Measurements from ENCODE around the gene GPX3. TPM values are rescaled to one million over a fixed set of nuclear protein-coding genes. Genes with fewer than 3 reads are reported as not detected.

Gene GPX3
- total and polyA plus RNA-seq, 2 of the 8 experiments (the other 6 are each of a cell fraction or from before 2014, with no cell fraction given) = 27.8 to 77.9 TPM

DNA sequence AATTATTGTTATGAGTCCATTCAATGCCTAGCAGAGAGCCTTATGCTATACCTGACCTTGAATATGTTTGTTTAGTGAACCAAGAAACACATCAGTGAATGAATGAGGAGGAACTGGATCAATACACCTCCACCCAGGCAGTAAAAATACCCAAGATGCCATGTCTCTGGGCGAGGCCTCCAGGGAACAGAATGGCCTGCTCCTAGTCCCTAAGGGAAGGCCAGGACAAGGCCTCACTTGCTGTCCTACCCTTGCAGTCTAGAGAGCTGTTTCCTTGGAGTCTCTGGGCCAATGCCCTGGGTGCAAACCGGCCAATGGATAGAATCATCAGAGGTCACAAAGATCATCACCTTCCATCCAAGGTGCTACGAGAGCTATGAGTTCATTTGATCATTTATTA is 34.3 kb downstream of the GPX3 start:
- Histone ChIP-seq H4K8ac (ENCODE audit: extremely low read depth, insufficient read depth, low read length) (no peak overlapping the region), H3K27ac (ENCODE audit: low read depth, low read length) (no peak overlapping the region), H3K4ac (replicated peaks; ENCODE audit: insufficient read length, low read depth, low read length) (no peak overlapping the region), H2BK20ac (ENCODE audit: low read length) (no peak overlapping the region), H4K20me1 (replicated peaks in 1 of 2; ENCODE audit: control insufficient read depth in 1 of 2, insufficient read depth in 2 of 2, low read length in 2 of 2) (peaks cover 2 to 8% of the 10 kb centered on the region in 2 experiments), H2BK12ac (ENCODE audit: low read depth, low read length) (no peak overlapping the region), H3K36me3 (ENCODE audit: control insufficient read depth in 2 of 4, insufficient read depth in 4 of 4, low read length in 3 of 4) (peaks cover 0 to 4% (median 0%) of the 10 kb centered on the region in 4 experiments; a peak in 2 of 8 replicates), H3K4me1 (replicated peaks in 1 of 4; ENCODE audit: control insufficient read depth in 3 of 4, insufficient read depth in 4 of 4, low read length in 3 of 4) (no peaks in the 10 kb centered on the region), H3K56ac (replicated peaks; ENCODE audit: insufficient read length, low read depth, low read length) (no peak overlapping the region), H3K23me2 (ENCODE audit: low read depth, low read length) (no peaks in the 10 kb centered on the region), H2BK120ac (replicated peaks; ENCODE audit: low read depth, low read length) (no peak overlapping the region), H3K79me2 (ENCODE audit: control insufficient read depth in 1 of 2, insufficient read depth in 2 of 2, low read length in 2 of 2) (no peaks in the 10 kb centered on the region), H2BK5ac (ENCODE audit: low read depth, low read length) (no peak overlapping the region), H3K79me1 (ENCODE audit: low read depth, low read length) (no peaks in the 10 kb centered on the region), H3K4me3 (ENCODE audit: extremely low read depth in 1 of 4, insufficient read depth in 2 of 4, low read depth in 3 of 4, low read length in 4 of 4) (no peak overlapping the region), H4K91ac (replicated peaks; ENCODE audit: insufficient read length, low read length) (no peak overlapping the region), H3K9me3 (ENCODE audit: insufficient read depth in 2 of 2, low read depth in 1 of 2, low read length in 1 of 2) (peaks cover 0 to under 1% of the 10 kb centered on the region in 2 experiments; a peak in 1 of 4 replicates), H3K14ac (ENCODE audit: insufficient read length) (no peak overlapping the region), H3K27me3 (replicated peaks in 1 of 4; ENCODE audit: control insufficient read depth in 3 of 4, extremely low read depth in 1 of 4, insufficient read depth in 3 of 4, low read length in 3 of 4) (no peaks in the 10 kb centered on the region), H2AFZ (ENCODE audit: low read length) (no peak overlapping the region), H3K18ac (ENCODE audit: extremely low read depth, low read length) (no peak overlapping the region), H3K23ac (ENCODE audit: insufficient read length) (no peak overlapping the region), H4K5ac (ENCODE audit: insufficient read length, low read depth, low read length) (no peak overlapping the region), H3K4me2 (ENCODE audit: insufficient read depth in 1 of 2, low read depth in 2 of 2, low read length in 2 of 2) (no peak overlapping the region), H3K9ac (replicated peaks in 1 of 4; ENCODE audit: extremely low read depth in 1 of 4, low read depth in 3 of 4, low read length in 3 of 4) (no peak overlapping the region), H2BK15ac (ENCODE audit: low read length) (no peak overlapping the region), H2AK5ac (ENCODE audit: low read depth, low read length) (no peak overlapping the region)
- WGBS, 2 experiments (ENCODE audit: extremely low coverage in 1 of 2, insufficient coverage in 1 of 2, insufficient read length in 1 of 2, insufficient replicate concordance in 2 of 2, low coverage in 1 of 2, low lambda C conversion rate in 2 of 2, missing lambda C conversion rate in 1 of 2) = 79% methylated on average over 3 of the region's 3 CpGs; no CpG with 5 or more reads in 1 of the 2 experiments
- ChIA-PET POLR2A (ENCODE audit: partially characterized antibody) (no interaction called here), CTCF (ENCODE audit: partially characterized antibody) (interaction anchor here (4.6 to 14.2 kb wide), 6 partner anchors 16 to 113 kb away, joined by 42 to 777 read pairs (median 160); partner anchors contain the start of gene TNIP1)
- FAIRE-seq = no peak
- DNase-seq (ENCODE audit: low read depth in 1 of 2, low spot score in 2 of 2) = no peak
- TF ChIP-seq, protein P1, sequence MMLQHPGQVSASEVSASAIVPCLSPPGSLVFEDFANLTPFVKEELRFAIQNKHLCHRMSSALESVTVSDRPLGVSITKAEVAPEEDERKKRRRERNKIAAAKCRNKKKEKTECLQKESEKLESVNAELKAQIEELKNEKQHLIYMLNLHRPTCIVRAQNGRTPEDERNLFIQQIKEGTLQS (IDR thresholded peaks at IDR 0.05; ENCODE audit: insufficient read depth, low read depth, low read length) = no peak
- no peak for TF ChIP-seq SAP30 (IDR thresholded peaks at IDR 0.05; ENCODE audit: insufficient read depth, insufficient replicate concordance, low read length)
- TF ChIP-seq CHD1 (IDR thresholded peaks at IDR 0.05; ENCODE audit: low read depth, low read length) = no peak
- no peak for TF ChIP-seq KDM5A (IDR thresholded peaks at IDR 0.05; ENCODE audit: low read length)
- no peak for TF ChIP-seq POLR2A (IDR thresholded peaks at IDR 0.05; ENCODE audit: control extremely low read depth in 1 of 2, low read depth in 2 of 2, low read length in 2 of 2)
- no peak for TF ChIP-seq JUN (IDR thresholded peaks at IDR 0.05; ENCODE audit: low read depth, low read length)
- TF ChIP-seq CEBPB (IDR thresholded peaks at IDR 0.05; ENCODE audit: low read depth, low read length) = no peak
- no peak for TF ChIP-seq HDAC2 (IDR thresholded peaks at IDR 0.05; ENCODE audit: borderline replicate concordance in 1 of 2, low read depth in 2 of 2, low read length in 2 of 2)
- no peak for TF ChIP-seq CHD2 (IDR thresholded peaks at IDR 0.05; ENCODE audit: low read length)
- TF ChIP-seq SIRT6 (IDR thresholded peaks at IDR 0.05; ENCODE audit: low read length) = no peak
- no peak for TF ChIP-seq TCF12 (IDR thresholded peaks at IDR 0.05; ENCODE audit: low read depth, low read length)
